Stimulated activated CD4-positive, alpha-beta T cell treated with anti-CD3 and anti-CD28 coated beads, Interleukin-4, amount 100 ng/mL, for 4 hours (primary cell): ENCODE data around the gene TIGD1.
"Not testable (repeated sequence)": the region's sequence is repeated elsewhere in the genome, so short reads cannot be mapped to it uniquely, and the experiment has no call there.

Experiments
- DNase-seq, 2 experiments: peaks; one replicate each; pipeline ENCODE4 v3.0.0-alpha.2; 2020

Gene TIGD1

GRCh38 chr2:232538671-232539070 lies 11.7 kb downstream of the TIGD1 start:
- no peak for DNase-seq

- no peak for DNase-seq
Measured at GRCh38 chr2:232537499-232537898, 12.9 kb downstream of the TIGD1 start.

- DNase-seq, result no peak
Measured at GRCh38 chr2:232537079-232537478, 13.3 kb downstream of the TIGD1 start.

GRCh38 chr2:232535761-232536530 lies 14.4 kb downstream of the TIGD1 start:
- DNase-seq, result no peak

GRCh38 chr2:232534940-232535651 lies 15.3 kb downstream of the TIGD1 start:
- DNase-seq, result no peak

- DNase-seq, result no peak
Measured at GRCh38 chr2:232533944-232534710, 16.2 kb downstream of the TIGD1 start.

- DNase-seq, result not testable (repeated sequence)
Measured at GRCh38 chr2:232532821-232533220, 17.5 kb downstream of the TIGD1 start.

- no peak for DNase-seq
Measured at GRCh38 chr2:232532419-232532818, 17.9 kb downstream of the TIGD1 start.

GRCh38 chr2:232530626-232531260 lies 19.6 kb downstream of the TIGD1 start:
- no peak for DNase-seq

GRCh38 chr2:232529806-232530547 lies 20.4 kb downstream of the TIGD1 start:
- no peak for DNase-seq

GRCh38 chr2:232528746-232529460 lies 21.5 kb downstream of the TIGD1 start:
- no peak for DNase-seq

- DNase-seq, result no peak
Measured at GRCh38 chr2:232527905-232528470, 22.4 kb downstream of the TIGD1 start.

- DNase-seq, result no peak
Measured at GRCh38 chr2:232526372-232526941, 23.9 kb downstream of the TIGD1 start.

GRCh38 chr2:232525791-232526371 lies 24.5 kb downstream of the TIGD1 start, which contains the start of gene CHRND:
CHRND (plus strand) TSS chr2:232526160; CDS start chr2:232526216, 56 bp downstream.
- no peak for DNase-seq

GRCh38 chr2:232525199-232525598 lies 25.2 kb downstream of the TIGD1 start:
- no peak for DNase-seq

- no peak for DNase-seq
Measured at GRCh38 chr2:232524771-232525170, 25.6 kb downstream of the TIGD1 start.

- DNase-seq, result peak in 1 of 2 experiments; percentile 20
Measured at GRCh38 chr2:232523682-232524597, 26.4 kb downstream of the TIGD1 start.

- DNase-seq, result no peak
Measured at GRCh38 chr2:232523402-232523681, 27.0 kb downstream of the TIGD1 start.

- no peak for DNase-seq
Measured at GRCh38 chr2:232522623-232523401, 27.5 kb downstream of the TIGD1 start.
